Naive thymus-derived CD8-positive, alpha-beta T cell (primary cell): ENCODE data around the gene UGDH. TPM values are rescaled to one million over a fixed set of nuclear protein-coding genes. Genes with fewer than 3 reads are reported as not detected.
"Not testable (repeated sequence)": the region's sequence is repeated elsewhere in the genome, so short reads cannot be mapped to it uniquely, and the experiment has no call there.

Source experiments
- ATAC-seq, 2 donors: fragments of 150-1000 bp; cut with Tn5 transposase in 1 of 2; sonication (Bioruptor Pico), chemical (Tn5 transposase) in 1 of 2; 1 replicate in 1 of 2; 2 replicates in 1 of 2; pipeline ENCODE4 v1.10.0; 2021; ENCODE audit warnings: mild to moderate bottlenecking in 2 of 2, moderate library complexity in 2 of 2
- POLR2A ChIA-PET: fragments of 350-600 bp; sonication (Branson Sonifier 250); formaldehyde crosslinking; loops from one replicate; lab custom pipeline; 2021; ENCODE audit warnings: antibody characterized with exemption; lab: Charles Lee
- DNase-seq, 10 donors: peaks; one replicate each; pipeline versions ENCODE4 v3.0.0 to v3.0.0-alpha.2; 2020 to 2022
- H3K27ac Mint-ChIP-seq, 10 donors: one replicate each; pipeline ENCODE4 v1.8.0; 2020 to 2022; ENCODE audit warnings: mild to moderate bottlenecking in 10 of 10, mixed read lengths in 10 of 10, moderate library complexity in 4 of 10, inconsistent platforms in 1 of 10
- H3K27me3 Mint-ChIP-seq, 5 donors: one replicate each; pipeline ENCODE4 v1.8.0; 2021 to 2022; ENCODE audit warnings: mixed read lengths in 5 of 5
- H3K36me3 Mint-ChIP-seq, 3 donors: one replicate each; pipeline ENCODE4 v1.8.0; 2020 to 2022; ENCODE audit warnings: mixed read lengths in 3 of 3, mild to moderate bottlenecking in 2 of 3, inconsistent platforms in 1 of 3
- H3K4me1 Mint-ChIP-seq, 4 donors: one replicate each; pipeline ENCODE4 v1.8.0; 2021 to 2022; ENCODE audit warnings: mixed read lengths in 4 of 4
- H3K4me3 Mint-ChIP-seq, 10 donors: one replicate each; pipeline ENCODE4 v1.8.0; 2020 to 2022; ENCODE audit warnings: mild to moderate bottlenecking in 10 of 10, mixed read lengths in 10 of 10, moderate library complexity in 6 of 10, inconsistent platforms in 1 of 10
- H3K9me3 Mint-ChIP-seq, 9 donors: one replicate each; pipeline ENCODE4 v1.8.0; 2020 to 2022; ENCODE audit warnings: mixed read lengths in 9 of 9, mild to moderate bottlenecking in 3 of 9, inconsistent platforms in 1 of 9, moderate library complexity in 1 of 9
- polyA plus RNA-seq, 3 donors: library from polyadenylated mRNA; unstranded; fragments of 300-500 nt; fragmentation: Illumina TruSeq; gene quantifications; one replicate each; pipeline ENCODE4 v1.2.3, GENCODE V29; 2021
- total RNA-seq, 8 experiments: library from RNA in 2 of 8; stranded (reverse) in 2 of 8; gene quantifications; one replicate each; pipeline ENCODE4 v1.2.3 and lab custom pipeline; 2021 to 2026

UGDH gene
- total and polyA plus RNA-seq, 5 experiments from 2014 or later: 19.3 to 27.8 (median 20.6) TPM

GRCh38 chr4:39544580-39545315 is 17.5 kb upstream of the UGDH start:
- DNase-seq (no peak), ATAC-seq (no peak)
- H3K4me3 Mint-ChIP-seq: no peak overlapping the region
- H3K27me3 Mint-ChIP-seq: no peaks in the 10 kb centered on the region
- H3K9me3 Mint-ChIP-seq: no peaks in the 10 kb centered on the region
- peaks cover 0 to 12% (median 4%) of the 10 kb centered on the region in 3 donors for H3K36me3 Mint-ChIP-seq
- no peak overlapping the region for H3K27ac Mint-ChIP-seq
- no peaks in the 10 kb centered on the region for H3K4me1 Mint-ChIP-seq
- POLR2A ChIA-PET: no interaction called here

- H3K27me3 Mint-ChIP-seq, ATAC-seq, H3K4me1 Mint-ChIP-seq, POLR2A ChIA-PET, H3K27ac Mint-ChIP-seq, H3K4me3 Mint-ChIP-seq, DNase-seq, H3K9me3 Mint-ChIP-seq: not testable (repeated sequence)
- H3K36me3 Mint-ChIP-seq: peaks cover 0 to 12% (median 4%) of the 10 kb centered on the region in 3 donors
Observed at GRCh38 chr4:39544080-39544479, 16.8 kb upstream of the UGDH start.

- Mint-ChIP-seq H3K27me3 (no peaks in the 10 kb centered on the region), H3K4me1 (no peaks in the 10 kb centered on the region), H3K27ac (no peak overlapping the region), H3K9me3 (no peaks in the 10 kb centered on the region), H3K4me3 (no peak overlapping the region), H3K36me3 (peaks cover 0 to 12% (median 4%) of the 10 kb centered on the region in 3 donors)
- DNase-seq (no peak), ATAC-seq (no peak)
- POLR2A ChIA-PET: no interaction called here
Observed at GRCh38 chr4:39543034-39543433, 15.8 kb upstream of the UGDH start.

GRCh38 chr4:39542611-39543012 is 15.4 kb upstream of the UGDH start:
- H3K27me3 Mint-ChIP-seq: no peaks in the 10 kb centered on the region
- no peak for ATAC-seq
- no peak for DNase-seq
- peaks cover 0 to 12% (median 4%) of the 10 kb centered on the region in 3 donors for H3K36me3 Mint-ChIP-seq
- no peak overlapping the region for H3K27ac Mint-ChIP-seq
- no peaks in the 10 kb centered on the region for H3K9me3 Mint-ChIP-seq
- no peaks in the 10 kb centered on the region for H3K4me1 Mint-ChIP-seq
- POLR2A ChIA-PET: no interaction called here
- H3K4me3 Mint-ChIP-seq: no peak overlapping the region

GRCh38 chr4:39541987-39542610 is 14.9 kb upstream of the UGDH start:
- H3K36me3 Mint-ChIP-seq: peaks cover 0 to 12% (median 4%) of the 10 kb centered on the region in 3 donors
- no peaks in the 10 kb centered on the region for H3K4me1 Mint-ChIP-seq
- POLR2A ChIA-PET: no interaction called here
- ATAC-seq (no peak), DNase-seq (no peak)
- no peaks in the 10 kb centered on the region for H3K9me3 Mint-ChIP-seq
- no peak overlapping the region for H3K27ac Mint-ChIP-seq
- H3K4me3 Mint-ChIP-seq: no peak overlapping the region
- no peaks in the 10 kb centered on the region for H3K27me3 Mint-ChIP-seq

- no peaks in the 10 kb centered on the region for H3K27me3 Mint-ChIP-seq
- H3K4me1 Mint-ChIP-seq: no peaks in the 10 kb centered on the region
- ATAC-seq: no peak
- no peak overlapping the region for H3K27ac Mint-ChIP-seq
- no peak for DNase-seq
- peaks cover 0 to 12% (median 7%) of the 10 kb centered on the region in 3 donors for H3K36me3 Mint-ChIP-seq
- no peak overlapping the region for H3K4me3 Mint-ChIP-seq
- POLR2A ChIA-PET: no interaction called here
- peaks cover 0 to 3% (median 0%) of the 10 kb centered on the region in 9 donors for H3K9me3 Mint-ChIP-seq
Observed at GRCh38 chr4:39539089-39539611, 11.9 kb upstream of the UGDH start.

- Mint-ChIP-seq H3K27ac (no peak overlapping the region), H3K27me3 (no peaks in the 10 kb centered on the region), H3K4me3 (no peak overlapping the region), H3K9me3 (peaks cover 10 to 32% (median 23%) of the 10 kb centered on the region in 9 donors), H3K4me1 (peaks cover 0 to 6% (median 3%) of the 10 kb centered on the region in 4 donors), H3K36me3 (peaks cover 14 to 37% (median 22%) of the 10 kb centered on the region in 3 donors)
- DNase-seq (no peak), ATAC-seq (no peak)
- POLR2A ChIA-PET: no interaction called here
Observed at GRCh38 chr4:39533541-39533940, 6.3 kb upstream of the UGDH start.

GRCh38 chr4:39532237-39532636 is 5.0 kb upstream of the UGDH start:
- peaks cover 4 to 13% (median 9%) of the 10 kb centered on the region in 4 donors for H3K4me1 Mint-ChIP-seq
- H3K27me3 Mint-ChIP-seq, H3K4me3 Mint-ChIP-seq, DNase-seq, POLR2A ChIA-PET, ATAC-seq: not testable (repeated sequence)
- peaks cover 10 to 32% (median 23%) of the 10 kb centered on the region in 9 donors for H3K9me3 Mint-ChIP-seq
- peak overlapping the region in 1 of 10 donors; percentile 33 for H3K27ac Mint-ChIP-seq
- peaks cover 14 to 37% (median 22%) of the 10 kb centered on the region in 3 donors for H3K36me3 Mint-ChIP-seq

GRCh38 chr4:39530682-39531081 is 3.4 kb upstream of the UGDH start:
- peak overlapping the region in 2 of 10 donors; percentile 36 to 41 for H3K27ac Mint-ChIP-seq
- H3K27me3 Mint-ChIP-seq: no peaks in the 10 kb centered on the region
- peaks cover 10 to 32% (median 23%) of the 10 kb centered on the region in 9 donors for H3K9me3 Mint-ChIP-seq
- POLR2A ChIA-PET: interaction anchor here (0.6 kb wide), 1 partner anchor 35 kb away, joined by 5 read pairs; no protein-coding TSS in a partner anchor
- H3K36me3 Mint-ChIP-seq: peaks cover 14 to 37% (median 22%) of the 10 kb centered on the region in 3 donors
- no peak for DNase-seq
- peaks cover 11 to 25% (median 20%) of the 10 kb centered on the region in 4 donors for H3K4me1 Mint-ChIP-seq
- ATAC-seq: no peak
- no peak overlapping the region for H3K4me3 Mint-ChIP-seq

GRCh38 chr4:39529534-39529933 is 2.3 kb upstream of the UGDH start:
- Mint-ChIP-seq H3K4me1 (peaks cover 11 to 29% (median 23%) of the 10 kb centered on the region in 4 donors), H3K36me3 (peaks cover 14 to 36% (median 22%) of the 10 kb centered on the region in 3 donors), H3K4me3 (peak overlapping the region in 6 of 10 donors; percentile 4 to 51 (median 38)), H3K27me3 (no peaks in the 10 kb centered on the region), H3K27ac (peak overlapping the region in 5 of 10 donors; percentile 17 to 81 (median 58)), H3K9me3 (peaks cover 10 to 32% (median 23%) of the 10 kb centered on the region in 9 donors)
- DNase-seq (no peak), ATAC-seq (no peak)
- POLR2A ChIA-PET: interaction anchor here (0.6 to 1.6 kb wide), 2 partner anchors 109 to 134 kb away, joined by 3 to 6 read pairs; partner anchors contain the start of gene SMIM14

GRCh38 chr4:39528061-39528465 is 824 bp upstream of the UGDH start:
- Mint-ChIP-seq H3K36me3 (peaks cover 10 to 27% (median 22%) of the 10 kb centered on the region in 3 donors), H3K4me1 (peaks cover 11 to 30% (median 24%) of the 10 kb centered on the region in 4 donors), H3K27me3 (no peaks in the 10 kb centered on the region), H3K9me3 (peaks cover 10 to 32% (median 23%) of the 10 kb centered on the region in 9 donors), H3K27ac (peak overlapping the region; percentile 71 to 94 (median 88)), H3K4me3 (peak overlapping the region; percentile 93 to 99 (median 97))
- ATAC-seq (no peak), DNase-seq (peak in 4 of 10 donors; percentile 1 to 17 (median 8))
- POLR2A ChIA-PET: interaction anchor here (0.9 to 1.6 kb wide), 4 partner anchors 50 to 170 kb away, joined by 3 to 9 read pairs (median 6); partner anchors contain the start of genes SMIM14 and UBE2K

- peak; percentile 1 to 20 for ATAC-seq
- POLR2A ChIA-PET: interaction anchor here (0.7 to 1.3 kb wide), 9 partner anchors 11 to 1523 kb away, joined by 3 to 9 read pairs (median 3); partner anchors contain the start of genes LIAS, RFC1, SMIM14 and UBE2K
- H3K36me3 Mint-ChIP-seq: peaks cover 0 to 15% (median 12%) of the 10 kb centered on the region in 3 donors
- H3K9me3 Mint-ChIP-seq: peaks cover 5 to 20% (median 14%) of the 10 kb centered on the region in 9 donors
- peaks cover 11 to 30% (median 24%) of the 10 kb centered on the region in 4 donors for H3K4me1 Mint-ChIP-seq
- peak in 7 of 10 donors; percentile 1 to 44 (median 25) for DNase-seq
- H3K4me3 Mint-ChIP-seq: peak overlapping the region; percentile 95 to 99 (median 97)
- H3K27me3 Mint-ChIP-seq: no peaks in the 10 kb centered on the region
- H3K27ac Mint-ChIP-seq: peak overlapping the region; percentile 76 to 95 (median 93)
Observed at GRCh38 chr4:39526765-39527295, 409 bp downstream of the UGDH start.
